Epithelial cell of prostate (primary cell): ENCODE measurements around the gene APOLD1.
A peak's percentile ranks its signal among the peaks of the same experiment; 100 is the strongest.
"Not testable (repeated sequence)": the region's sequence is repeated elsewhere in the genome, so short reads cannot be mapped to it uniquely, and the experiment has no call there.

Source experiments
- DNase-seq: peaks from one replicate; pipeline ENCODE4 v3.0.0-alpha.2; 2011; ENCODE audit warnings: low read depth, low spot score
- H3K27ac ChIP-seq: fragments of 450-650 bp; 2 replicates; pipeline ENCODE4 v1.5.1; 2017; ENCODE audit warnings: mild to moderate bottlenecking

APOLD1 gene

GRCh38 chr12:12806784-12807516 lies 21.5 kb downstream of the APOLD1 start:
- peak overlapping the region; percentile 100 for H3K27ac ChIP-seq
- no peak for DNase-seq

GRCh38 chr12:12807517-12807903 lies 22.1 kb downstream of the APOLD1 start:
- H3K27ac ChIP-seq: peak overlapping the region; percentile 100
- DNase-seq: not testable (repeated sequence)

GRCh38 chr12:12807970-12808702 lies 22.7 kb downstream of the APOLD1 start:
- no peak for DNase-seq
- H3K27ac ChIP-seq: peak overlapping the region; percentile 100

GRCh38 chr12:12810553-12811021 lies 25.1 kb downstream of the APOLD1 start:
- no peak overlapping the region for H3K27ac ChIP-seq
- DNase-seq: no peak

- DNase-seq: no peak
- H3K27ac ChIP-seq: no peak overlapping the region
Measured at GRCh38 chr12:12811343-12811742, 25.9 kb downstream of the APOLD1 start.

- no peak overlapping the region for H3K27ac ChIP-seq
- no peak for DNase-seq
Measured at GRCh38 chr12:12812174-12812573, 26.7 kb downstream of the APOLD1 start.

GRCh38 chr12:12812618-12813119 lies 27.2 kb downstream of the APOLD1 start:
- DNase-seq: no peak
- peak overlapping the region; percentile 62 for H3K27ac ChIP-seq

- peak within 1 kb of the TSS; percentile 62 for H3K27ac ChIP-seq
- DNase-seq: no peak
Measured at GRCh38 chr12:12813120-12814101, 28.0 kb downstream of the APOLD1 start, which contains the start of gene DDX47. DDX47 (plus strand) TSS chr12:12813346; CDS start chr12:12813368, 22 bp downstream.

- H3K27ac ChIP-seq: peak overlapping the region; percentile 89
Measured at GRCh38 chr12:12817616-12818015, 32.2 kb downstream of the APOLD1 start.

GRCh38 chr12:12818701-12819100 lies 33.2 kb downstream of the APOLD1 start:
- H3K27ac ChIP-seq: peak overlapping the region; percentile 89

More at GRCh38 chr12:12817616-12818015, 32.2 kb downstream of the APOLD1 start:
- DNase-seq: no peak

GRCh38 chr12:12819221-12819620 lies 33.8 kb downstream of the APOLD1 start:
- H3K27ac ChIP-seq: peak overlapping the region; percentile 89
- no peak for DNase-seq

More at GRCh38 chr12:12818701-12819100, 33.2 kb downstream of the APOLD1 start:
- DNase-seq: no peak

- peak; percentile 78 for DNase-seq
- peak overlapping the region; percentile 89 for H3K27ac ChIP-seq
Measured at GRCh38 chr12:12819752-12820311, 34.4 kb downstream of the APOLD1 start.

- H3K27ac ChIP-seq: peak overlapping the region; percentile 89
- DNase-seq: not testable (repeated sequence)
Measured at GRCh38 chr12:12820376-12820775, 34.9 kb downstream of the APOLD1 start.

GRCh38 chr12:12821975-12822374 lies 36.5 kb downstream of the APOLD1 start:
- no peak for DNase-seq
- H3K27ac ChIP-seq: peak overlapping the region; percentile 71

GRCh38 chr12:12822886-12823285 lies 37.4 kb downstream of the APOLD1 start:
- no peak for DNase-seq
- peak overlapping the region; percentile 71 for H3K27ac ChIP-seq

GRCh38 chr12:12823300-12823699 lies 37.8 kb downstream of the APOLD1 start:
- H3K27ac ChIP-seq: peak overlapping the region; percentile 71
- no peak for DNase-seq

GRCh38 chr12:12823811-12824210 lies 38.4 kb downstream of the APOLD1 start:
- H3K27ac ChIP-seq: peak overlapping the region; percentile 71
- no peak for DNase-seq

GRCh38 chr12:12835378-12836146 lies 50.1 kb downstream of the APOLD1 start:
- DNase-seq: peak; percentile 96
- peak overlapping the region; percentile 97 for H3K27ac ChIP-seq

- DNase-seq: no peak
- H3K27ac ChIP-seq: peak overlapping the region; percentile 97
Measured at GRCh38 chr12:12836571-12836970, 51.1 kb downstream of the APOLD1 start.
